ENCODE data around the gene MYCL.

Gene MYCL

DNA sequence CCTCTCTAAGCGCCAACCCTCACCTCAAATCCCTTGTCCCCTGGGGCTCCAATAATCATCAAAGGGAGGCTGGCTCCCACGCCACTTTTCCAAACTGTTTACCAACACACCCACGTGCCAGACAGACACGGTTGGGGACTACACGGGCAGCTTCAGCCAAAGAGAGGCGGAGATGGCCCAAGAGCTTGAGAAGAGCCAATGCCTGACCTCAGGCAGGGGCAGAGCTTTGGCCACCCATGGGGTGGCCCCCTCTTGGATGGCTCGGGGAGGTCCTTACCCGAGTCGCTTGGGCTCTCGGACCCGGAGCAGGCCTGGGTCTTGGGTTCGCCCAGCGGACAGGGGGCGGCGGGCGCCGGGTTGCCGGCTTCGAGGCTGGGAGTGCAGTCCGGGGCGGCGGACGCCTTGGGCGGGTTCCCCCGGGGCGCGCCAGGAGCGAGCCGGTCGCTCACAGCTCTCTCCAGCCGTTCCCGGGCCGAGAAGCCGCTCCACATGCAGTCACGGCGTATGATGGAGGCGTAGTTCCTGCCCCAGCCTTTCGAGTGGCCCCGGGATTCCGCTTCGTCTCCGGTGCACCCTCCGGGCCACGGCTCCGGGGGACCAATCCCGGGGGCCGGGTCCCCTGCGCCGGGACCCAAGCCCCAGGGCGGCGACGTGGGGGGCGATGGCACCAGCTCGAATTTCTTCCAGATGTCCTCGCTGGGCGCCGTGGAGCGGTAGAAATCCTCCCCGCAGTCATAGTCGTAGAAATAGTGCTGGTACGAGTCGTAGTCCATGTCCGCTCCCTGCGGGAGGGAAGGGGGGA is 854 bp downstream of the MYCL start (continued):
- TF ChIP-seq ZNF133 (tag by site-specific recombination; IDR thresholded peaks at IDR 0.05) = no peak
- 0 out of 2 replicates have a peak, but pooled peaks have one; percentile 7 for TF ChIP-seq KLF9 (tag by site-specific recombination; IDR thresholded peaks at IDR 0.05; ENCODE audit: low read depth)

DNA sequence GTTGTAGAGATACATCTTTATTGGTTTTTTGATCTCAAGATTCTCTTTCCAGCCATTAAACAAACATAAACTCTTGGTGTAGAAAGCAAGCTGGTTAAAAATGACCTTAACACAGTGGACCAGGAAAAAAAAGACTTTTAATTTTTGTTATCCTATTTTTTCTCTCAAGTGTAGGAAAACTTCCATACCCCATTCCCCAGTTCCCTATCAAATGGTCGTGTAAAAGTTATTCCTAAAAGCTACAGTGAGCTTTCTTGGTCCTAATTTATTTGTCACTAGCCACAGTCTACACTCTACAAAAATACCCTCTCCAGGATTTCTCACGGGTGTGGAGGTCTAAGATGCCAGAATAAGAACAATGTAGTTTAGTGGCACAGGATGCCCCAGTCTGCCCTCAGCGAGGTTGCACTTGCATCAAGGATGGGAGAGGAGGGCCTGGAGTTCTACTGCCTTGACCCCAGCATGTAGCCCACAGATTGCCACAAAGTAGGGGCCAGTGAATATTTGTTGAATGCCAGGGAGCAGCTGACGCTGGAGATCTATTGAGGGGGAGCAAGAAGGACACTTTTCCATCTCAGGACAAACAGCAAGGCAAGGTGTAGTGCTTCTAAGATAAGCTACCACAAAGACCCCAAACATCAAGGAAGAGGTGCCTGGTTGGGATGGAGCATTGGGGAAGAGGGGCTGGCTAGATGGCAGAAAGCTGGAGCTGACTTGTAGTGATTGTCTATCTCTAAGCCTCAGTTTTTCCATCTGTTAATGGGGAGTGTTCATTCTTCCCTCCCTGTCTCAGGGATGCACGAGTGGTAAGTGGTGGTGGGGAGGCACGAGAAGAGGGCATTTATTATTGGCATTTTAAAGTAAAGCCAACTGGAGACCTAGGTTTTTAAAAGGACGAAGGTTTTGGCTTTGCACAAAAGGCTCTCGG is 1.8 kb downstream of the MYCL start:
- ChIA-PET POLR2A (interaction anchor here (2.9 kb wide), 1 partner anchor 17 kb away, joined by 22 read pairs; the partner anchor contains the start of gene TRIT1), CTCF (interaction anchor here (0.6 to 5.0 kb wide), 6 partner anchors 8 to 82 kb away, joined by 3 to 69 read pairs (median 4); no protein-coding TSS in a partner anchor)
- Histone ChIP-seq H3K4me1 (ENCODE audit: control insufficient read depth, insufficient read depth, low read length) (0 out of 2 replicates have a peak, but pooled peaks cover 2% of the 10 kb centered on the region), H3K27ac (ENCODE audit: extremely low read depth, low read depth, low read length) (no peak overlapping the region), H3K9me3 (ENCODE audit: control insufficient read depth, insufficient read depth, low read depth, low read length) (no peaks in the 10 kb centered on the region), H3K4me3 (ENCODE audit: low read depth, low read length) (no peak overlapping the region), H3K36me3 (ENCODE audit: control insufficient read depth in 2 of 2, insufficient read depth in 1 of 2, low read length in 2 of 2) (no peaks in the 10 kb centered on the region)
- TF ChIP-seq, protein P1, sequence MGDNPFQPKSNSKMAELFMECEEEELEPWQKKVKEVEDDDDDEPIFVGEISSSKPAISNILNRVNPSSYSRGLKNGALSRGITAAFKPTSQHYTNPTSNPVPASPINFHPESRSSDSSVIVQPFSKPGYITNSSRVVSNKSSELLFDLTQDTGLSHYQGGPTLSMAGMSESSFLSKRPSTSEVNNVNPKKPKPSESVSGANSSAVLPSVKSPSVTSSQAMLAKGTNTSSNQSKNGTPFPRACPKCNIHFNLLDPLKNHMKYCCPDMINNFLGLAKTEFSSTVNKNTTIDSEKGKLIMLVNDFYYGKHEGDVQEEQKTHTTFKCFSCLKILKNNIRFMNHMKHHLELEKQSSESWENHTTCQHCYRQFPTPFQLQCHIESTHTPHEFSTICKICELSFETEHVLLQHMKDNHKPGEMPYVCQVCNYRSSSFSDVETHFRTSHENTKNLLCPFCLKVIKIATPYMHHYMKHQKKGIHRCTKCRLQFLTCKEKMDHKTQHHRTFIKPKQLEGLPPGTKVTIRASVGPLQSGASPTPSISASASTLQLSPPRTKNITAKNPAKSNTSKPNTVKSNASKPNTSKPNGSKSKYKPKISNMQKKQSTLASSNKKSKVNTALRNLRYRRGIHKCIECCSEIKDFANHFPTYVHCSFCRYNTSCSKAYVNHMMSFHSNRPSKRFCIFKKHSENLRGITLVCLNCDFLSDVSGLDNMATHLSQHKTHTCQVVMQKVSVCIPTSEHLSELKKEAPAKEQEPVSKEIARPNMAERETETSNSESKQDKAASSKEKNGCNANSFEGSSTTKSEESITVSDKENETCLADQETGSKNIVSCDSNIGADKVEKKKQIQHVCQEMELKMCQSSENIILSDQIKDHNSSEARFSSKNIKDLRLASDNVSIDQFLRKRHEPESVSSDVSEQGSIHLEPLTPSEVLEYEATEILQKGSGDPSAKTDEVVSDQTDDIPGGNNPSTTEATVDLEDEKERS (tag by site-specific recombination; IDR thresholded peaks at IDR 0.05) = no peak
- no peak for TF ChIP-seq ZNF350 (tag by site-specific recombination; IDR thresholded peaks at IDR 0.05)
- no peak for TF ChIP-seq ZNF114 (tag by site-specific recombination; IDR thresholded peaks at IDR 0.05)
- no peak for TF ChIP-seq ZFP41 (tag by site-specific recombination; IDR thresholded peaks at IDR 0.05; ENCODE audit: borderline replicate concordance)
- TF ChIP-seq HOXC10 (CRISPR knock-in tag; IDR thresholded peaks at IDR 0.05) = no peak
- TF ChIP-seq, protein P2, sequence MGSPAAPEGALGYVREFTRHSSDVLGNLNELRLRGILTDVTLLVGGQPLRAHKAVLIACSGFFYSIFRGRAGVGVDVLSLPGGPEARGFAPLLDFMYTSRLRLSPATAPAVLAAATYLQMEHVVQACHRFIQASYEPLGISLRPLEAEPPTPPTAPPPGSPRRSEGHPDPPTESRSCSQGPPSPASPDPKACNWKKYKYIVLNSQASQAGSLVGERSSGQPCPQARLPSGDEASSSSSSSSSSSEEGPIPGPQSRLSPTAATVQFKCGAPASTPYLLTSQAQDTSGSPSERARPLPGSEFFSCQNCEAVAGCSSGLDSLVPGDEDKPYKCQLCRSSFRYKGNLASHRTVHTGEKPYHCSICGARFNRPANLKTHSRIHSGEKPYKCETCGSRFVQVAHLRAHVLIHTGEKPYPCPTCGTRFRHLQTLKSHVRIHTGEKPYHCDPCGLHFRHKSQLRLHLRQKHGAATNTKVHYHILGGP (tag by site-specific recombination; IDR thresholded peaks at IDR 0.05) = no peak
- no peak for TF ChIP-seq ZNF274 (IDR thresholded peaks at IDR 0.05; ENCODE audit: low read length)
- TF ChIP-seq ZNF274 (tag by site-specific recombination; IDR thresholded peaks at IDR 0.05; ENCODE audit: borderline replicate concordance) = no peak
- TF ChIP-seq ZNF837 (tag by site-specific recombination; IDR thresholded peaks at IDR 0.05) = no peak
- TF ChIP-seq ZNF354C (tag by site-specific recombination; IDR thresholded peaks at IDR 0.05; ENCODE audit: borderline replicate concordance, low read depth) = no peak
- TF ChIP-seq, protein P3, sequence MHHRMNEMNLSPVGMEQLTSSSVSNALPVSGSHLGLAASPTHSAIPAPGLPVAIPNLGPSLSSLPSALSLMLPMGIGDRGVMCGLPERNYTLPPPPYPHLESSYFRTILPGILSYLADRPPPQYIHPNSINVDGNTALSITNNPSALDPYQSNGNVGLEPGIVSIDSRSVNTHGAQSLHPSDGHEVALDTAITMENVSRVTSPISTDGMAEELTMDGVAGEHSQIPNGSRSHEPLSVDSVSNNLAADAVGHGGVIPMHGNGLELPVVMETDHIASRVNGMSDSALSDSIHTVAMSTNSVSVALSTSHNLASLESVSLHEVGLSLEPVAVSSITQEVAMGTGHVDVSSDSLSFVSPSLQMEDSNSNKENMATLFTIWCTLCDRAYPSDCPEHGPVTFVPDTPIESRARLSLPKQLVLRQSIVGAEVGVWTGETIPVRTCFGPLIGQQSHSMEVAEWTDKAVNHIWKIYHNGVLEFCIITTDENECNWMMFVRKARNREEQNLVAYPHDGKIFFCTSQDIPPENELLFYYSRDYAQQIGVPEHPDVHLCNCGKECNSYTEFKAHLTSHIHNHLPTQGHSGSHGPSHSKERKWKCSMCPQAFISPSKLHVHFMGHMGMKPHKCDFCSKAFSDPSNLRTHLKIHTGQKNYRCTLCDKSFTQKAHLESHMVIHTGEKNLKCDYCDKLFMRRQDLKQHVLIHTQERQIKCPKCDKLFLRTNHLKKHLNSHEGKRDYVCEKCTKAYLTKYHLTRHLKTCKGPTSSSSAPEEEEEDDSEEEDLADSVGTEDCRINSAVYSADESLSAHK (tag by site-specific recombination; IDR thresholded peaks at IDR 0.05) = no peak
- no peak for TF ChIP-seq ZNF473 (tag by site-specific recombination; IDR thresholded peaks at IDR 0.05)
- TF ChIP-seq, protein P4, sequence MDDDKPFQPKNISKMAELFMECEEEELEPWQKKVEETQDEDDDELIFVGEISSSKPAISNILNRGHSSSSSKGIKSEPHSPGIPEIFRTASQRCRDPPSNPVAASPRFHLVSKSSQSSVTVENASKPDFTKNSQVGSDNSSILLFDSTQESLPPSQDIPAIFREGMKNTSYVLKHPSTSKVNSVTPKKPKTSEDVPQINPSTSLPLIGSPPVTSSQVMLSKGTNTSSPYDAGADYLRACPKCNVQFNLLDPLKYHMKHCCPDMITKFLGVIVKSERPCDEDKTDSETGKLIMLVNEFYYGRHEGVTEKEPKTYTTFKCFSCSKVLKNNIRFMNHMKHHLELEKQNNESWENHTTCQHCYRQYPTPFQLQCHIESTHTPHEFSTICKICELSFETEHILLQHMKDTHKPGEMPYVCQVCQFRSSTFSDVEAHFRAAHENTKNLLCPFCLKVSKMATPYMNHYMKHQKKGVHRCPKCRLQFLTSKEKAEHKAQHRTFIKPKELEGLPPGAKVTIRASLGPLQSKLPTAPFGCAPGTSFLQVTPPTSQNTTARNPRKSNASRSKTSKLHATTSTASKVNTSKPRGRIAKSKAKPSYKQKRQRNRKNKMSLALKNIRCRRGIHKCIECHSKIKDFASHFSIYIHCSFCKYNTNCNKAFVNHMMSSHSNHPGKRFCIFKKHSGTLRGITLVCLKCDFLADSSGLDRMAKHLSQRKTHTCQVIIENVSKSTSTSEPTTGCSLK (tag by site-specific recombination; IDR thresholded peaks at IDR 0.05) = no peak

Data from HEK293 (cell line).